H9 (cell line): ENCODE results near the gene TNKS2. TPM values are rescaled to one million over a fixed set of nuclear protein-coding genes. Genes with fewer than 3 reads are reported as not detected.

ENCODE experiments used
- DNase-seq: peaks from one replicate; pipeline ENCODE4 v3.0.0-alpha.2; 2017
- H2AFZ ChIP-seq: one replicate; pipeline ENCODE4 v1.6.1; 2013; ENCODE audit warnings: mild to moderate bottlenecking, low read length, control low read depth, moderate library complexity
- H2AK5ac ChIP-seq: 2 replicates; pipeline ENCODE4 v1.6.1; 2013; ENCODE audit warnings: low read length, control low read depth, mixed read lengths; ENCODE audit not compliant: insufficient read length
- H2BK120ac ChIP-seq: one replicate; pipeline ENCODE4 v1.6.1; 2013; ENCODE audit warnings: low read depth, mild to moderate bottlenecking, low read length, control low read depth, inconsistent platforms; ENCODE audit not compliant: poor library complexity, severe bottlenecking
- H2BK12ac ChIP-seq: 2 replicates; pipeline ENCODE4 v1.6.1; 2013; ENCODE audit warnings: low read length, control low read depth, mixed read lengths, low read depth; ENCODE audit not compliant: insufficient read length
- H2BK15ac ChIP-seq: 2 replicates; pipeline ENCODE4 v1.6.1; 2013; ENCODE audit warnings: low read depth, low read length, control low read depth
- H2BK20ac ChIP-seq: one replicate; pipeline ENCODE4 v1.6.1; 2013; ENCODE audit warnings: low read depth, mild to moderate bottlenecking, low read length, control low read depth, inconsistent platforms; ENCODE audit not compliant: poor library complexity, severe bottlenecking
- H2BK5ac ChIP-seq: 2 replicates; pipeline ENCODE4 v1.6.1; 2013; ENCODE audit warnings: low read length, control low read depth, mixed read lengths; ENCODE audit not compliant: insufficient read length
- H3K14ac ChIP-seq: 2 replicates; pipeline ENCODE4 v1.6.1; 2013; ENCODE audit warnings: low read length, control low read depth; ENCODE audit not compliant: insufficient read depth
- H3K18ac ChIP-seq: 2 replicates; pipeline ENCODE4 v1.6.1; 2013; ENCODE audit warnings: low read depth, mild to moderate bottlenecking, mixed read lengths, low read length, control low read depth; ENCODE audit not compliant: insufficient read length
- H3K23ac ChIP-seq: 2 replicates; pipeline ENCODE4 v1.6.1; 2013; ENCODE audit warnings: low read length, control low read depth, mixed read lengths, low read depth; ENCODE audit not compliant: insufficient read length
- H3K23me2 ChIP-seq: 2 replicates; pipeline ENCODE4 v1.6.1; 2013; ENCODE audit warnings: low read depth, mild to moderate bottlenecking, mixed read lengths, low read length, control low read depth; ENCODE audit not compliant: insufficient read length, poor library complexity, severe bottlenecking
- H3K27ac ChIP-seq: 2 replicates; pipeline ENCODE4 v1.5.1; 2013; ENCODE audit warnings: low read length, control low read depth, mixed read lengths, low read depth; ENCODE audit not compliant: insufficient read length
- H3K27me3 ChIP-seq: 2 replicates; pipeline ENCODE4 v1.6.1; 2013; ENCODE audit warnings: low read length, control low read depth, inconsistent platforms; ENCODE audit not compliant: insufficient read depth
- H3K4ac ChIP-seq: 2 replicates; pipeline ENCODE4 v1.6.1; 2013; ENCODE audit warnings: low read depth, mild to moderate bottlenecking, control low read depth, inconsistent platforms, low read length, moderate library complexity
- H3K4me1 ChIP-seq: 2 replicates; pipeline ENCODE4 v1.6.1; 2013; ENCODE audit warnings: low read length, control low read depth, inconsistent platforms; ENCODE audit not compliant: insufficient read depth
- H3K4me2 ChIP-seq: 2 replicates; pipeline ENCODE4 v1.6.1; 2013; ENCODE audit warnings: low read length, control low read depth, mixed read lengths; ENCODE audit not compliant: insufficient read length, insufficient read depth
- H3K56ac ChIP-seq: 2 replicates; pipeline ENCODE4 v1.6.1; 2013; ENCODE audit warnings: low read depth, mild to moderate bottlenecking, mixed read lengths, low read length, control low read depth; ENCODE audit not compliant: insufficient read length
- H3K79me1 ChIP-seq: 2 replicates; pipeline ENCODE4 v1.6.1; 2013; ENCODE audit warnings: low read depth, mild to moderate bottlenecking, moderate library complexity, low read length, control low read depth, inconsistent platforms; ENCODE audit not compliant: insufficient read depth, poor library complexity, severe bottlenecking
- H3K79me2 ChIP-seq: 2 replicates; pipeline ENCODE4 v1.6.1; 2013; ENCODE audit warnings: low read length, control low read depth, inconsistent platforms; ENCODE audit not compliant: insufficient read depth
- H3K9ac ChIP-seq: 2 replicates; pipeline ENCODE4 v1.6.1; 2013; ENCODE audit warnings: low read length, control low read depth, mixed read lengths; ENCODE audit not compliant: insufficient read length; ENCODE audit errors: extremely low read depth
- H3K9me3 ChIP-seq: one replicate; pipeline ENCODE4 v1.6.1; 2013; ENCODE audit warnings: low read depth, low read length, inconsistent platforms; ENCODE audit not compliant: control insufficient read depth
- H3T11ph ChIP-seq: one replicate; pipeline ENCODE4 v1.6.1; 2013; ENCODE audit warnings: mild to moderate bottlenecking, low read length, control low read depth, inconsistent platforms
- H4K20me1 ChIP-seq: one replicate; pipeline ENCODE4 v1.6.1; 2013; ENCODE audit not compliant: control insufficient read depth, insufficient read length, insufficient read depth
- H4K5ac ChIP-seq: 2 replicates; pipeline ENCODE4 v1.6.1; 2013; ENCODE audit warnings: low read depth, mild to moderate bottlenecking, mixed read lengths, low read length, control low read depth; ENCODE audit not compliant: insufficient read length
- H4K8ac ChIP-seq: replicated peaks from 2 replicates; pipeline ENCODE4 v1.6.1; 2013; ENCODE audit warnings: low read length, control low read depth, mixed read lengths, low read depth; ENCODE audit not compliant: insufficient read length
- H4K91ac ChIP-seq: 2 replicates; pipeline ENCODE4 v1.6.1; 2013; ENCODE audit warnings: low read depth, mild to moderate bottlenecking, moderate library complexity, mixed read lengths, low read length, control low read depth; ENCODE audit not compliant: insufficient read length
- H3K27ac Mint-ChIP-seq, 3 experiments: 2 replicates in 2 of 3; 3 replicates in 1 of 3; pipeline ENCODE4 v1.8.0; 2020 to 2021; ENCODE audit warnings: mixed read lengths in 3 of 3, mild to moderate bottlenecking in 1 of 3, moderate library complexity in 1 of 3
- H3K27me3 Mint-ChIP-seq: 2 replicates; pipeline ENCODE4 v1.8.0; 2021; ENCODE audit warnings: low read depth, mild to moderate bottlenecking, moderate library complexity, mixed read lengths
- H3K36me3 Mint-ChIP-seq, 3 experiments: 2 replicates in 2 of 3; 3 replicates in 1 of 3; pipeline ENCODE4 v1.8.0; 2020 to 2021; ENCODE audit warnings: low read depth in 3 of 3, mixed read lengths in 3 of 3; ENCODE audit not compliant: insufficient read depth in 1 of 3
- H3K4me1 Mint-ChIP-seq, 2 experiments: 2 replicates each; pipeline ENCODE4 v1.8.0; 2020; ENCODE audit warnings: mixed read lengths in 2 of 2
- H3K4me3 Mint-ChIP-seq, 2 experiments: 2 replicates in 1 of 2; 3 replicates in 1 of 2; pipeline ENCODE4 v1.8.0; 2020 to 2021; ENCODE audit warnings: mild to moderate bottlenecking in 2 of 2, mixed read lengths in 2 of 2, moderate library complexity in 1 of 2
- H3K9me3 Mint-ChIP-seq, 2 experiments: 2 replicates in 1 of 2; 3 replicates in 1 of 2; pipeline ENCODE4 v1.8.0; 2020; ENCODE audit warnings: mild to moderate bottlenecking in 2 of 2, mixed read lengths in 2 of 2, moderate library complexity in 1 of 2
- CTCF ChIP-seq: fragments of 200-600 bp; sonication (generic); conservative IDR thresholded peaks from 3 replicates; pipeline ENCODE4 v1.8.0; 2021; ENCODE audit warnings: antibody characterized with exemption, mild to moderate bottlenecking
- WGBS: extraction: QIAGEN DNeasy Blood & Tissue Kit; methylation state at CpG from one replicate; pipeline ENCODE4 v1.1.7; 2013; ENCODE audit warnings: missing lambda C conversion rate, low lambda C conversion rate, mixed read lengths; ENCODE audit not compliant: insufficient read length; ENCODE audit errors: extremely low coverage; 5-methylcytosine and 5-hydroxymethylcytosine counted together
- total RNA-seq: library from RNA; stranded (reverse); gene quantifications from 2 replicates; pipeline ENCODE4 v1.2.1, GENCODE V29; 2021

The TNKS2 gene
- total RNA-seq, 1 experiment from 2014 or later: 58.9 TPM

GRCh38 chr10:91785830-91786229 lies 12.4 kb upstream of the TNKS2 start:
- H3K36me3 Mint-ChIP-seq: no peaks in the 10 kb centered on the region
- peaks cover 5% of the 10 kb centered on the region; the same call in 1 of the 2 replicates for H3K4me1 ChIP-seq
- no CpG with 5 or more reads among the region's 1 CpG for WGBS

More at GRCh38 chr10:91785830-91786229, 12.4 kb upstream of the TNKS2 start:
- Histone ChIP-seq H3K9me3 (no peaks in the 10 kb centered on the region), H2BK20ac (no peak overlapping the region), H3K4me2 (no peak overlapping the region), H3K27me3 (no peaks in the 10 kb centered on the region), H3T11ph (no peak overlapping the region), H4K91ac (no peak overlapping the region), H2BK5ac (no peak overlapping the region), H2AK5ac (no peak overlapping the region), H3K27ac (no peak overlapping the region), H4K20me1 (no peaks in the 10 kb centered on the region), H3K23me2 (no peaks in the 10 kb centered on the region), H3K4ac (no peak overlapping the region), H3K18ac (no peak overlapping the region), H2BK12ac (no peak overlapping the region), H4K8ac (no peak overlapping the region), H2BK120ac (no peak overlapping the region), H4K5ac (no peak overlapping the region), H3K14ac (no peak overlapping the region), H2BK15ac (no peak overlapping the region), H2AFZ (no peak overlapping the region), H3K79me2 (no peaks in the 10 kb centered on the region), H3K56ac (no peak overlapping the region), H3K23ac (no peak overlapping the region), H3K79me1 (no peaks in the 10 kb centered on the region), H3K9ac (no peak overlapping the region)
- Mint-ChIP-seq H3K4me1 (peaks cover 22 to 31% of the 10 kb centered on the region in 2 experiments), H3K4me3 (no peak overlapping the region), H3K27me3 (no peaks in the 10 kb centered on the region; the same call in 1 of the 2 replicates), H3K9me3 (no peaks in the 10 kb centered on the region), H3K27ac (no peak overlapping the region)
- DNase-seq: no peak
- no peak for TF ChIP-seq CTCF
